HepG2 (cell line): ENCODE measurements around the gene PRTN3.

Source experiments
- ATAD3A ChIP-seq: sonication (generic); formaldehyde crosslinking; IDR thresholded peaks from 2 replicates; pipeline ENCODE4 v1.4.0; 2020; ENCODE audit warnings: missing genetic modification reagents
- ESRRA ChIP-seq: sonication (generic); formaldehyde crosslinking; IDR thresholded peaks from 2 replicates; pipeline ENCODE4 v1.5.1; 2020; ENCODE audit warnings: mild to moderate bottlenecking, low read depth, missing genetic modification reagents
- KDM1A ChIP-seq: IDR thresholded peaks from 2 replicates; pipeline ENCODE4 v1.6.1; 2016; ENCODE audit warnings: missing compliant biosample characterization
- POLR2A ChIP-seq, 2 experiments: IDR thresholded peaks; 2 replicates each; pipeline ENCODE4 v1.6.1; 2011; ENCODE audit warnings: low read depth in 2 of 2, low read length in 2 of 2, mild to moderate bottlenecking in 1 of 2, moderate library complexity in 1 of 2; ENCODE audit not compliant: insufficient read depth in 1 of 2
- PRDM15 ChIP-seq: sonication (generic); formaldehyde crosslinking; IDR thresholded peaks from 2 replicates; pipeline ENCODE4 v1.4.0; 2020; ENCODE audit warnings: missing genetic modification reagents
- SP1 ChIP-seq, 2 experiments: fragments of 450-650 bp in 1 of 2; sonication (generic) in 1 of 2; formaldehyde crosslinking in 1 of 2; IDR thresholded peaks; 2 replicates each; pipeline versions ENCODE4 v1.4.0 to v1.6.1; 2016 to 2020; ENCODE audit warnings: missing genetic modification reagents in 1 of 2
- TBX3 ChIP-seq: fragments of 450-650 bp; IDR thresholded peaks from 2 replicates; pipeline ENCODE4 v1.6.1; 2017; ENCODE audit warnings: antibody characterized with exemption, mild to moderate bottlenecking, inconsistent platforms, borderline replicate concordance
- ZBTB7A ChIP-seq: sonication (generic); formaldehyde crosslinking; IDR thresholded peaks from 2 replicates; pipeline ENCODE4 v1.8.0; 2022; ENCODE audit warnings: mild to moderate bottlenecking, missing genetic modification reagents
- ZFP36 ChIP-seq: fragments of 150-350 bp; IDR thresholded peaks from 2 replicates; pipeline ENCODE4 v1.6.1; 2018; ENCODE audit warnings: borderline replicate concordance, low read length, low read depth; ENCODE audit not compliant: partially characterized antibody
- TF ChIP-seq, protein P1 (sequence below): sonication (generic); formaldehyde crosslinking; IDR thresholded peaks from 2 replicates; pipeline ENCODE4 v1.5.0; 2020; ENCODE audit warnings: mild to moderate bottlenecking, missing genetic modification reagents, moderate library complexity
- TF ChIP-seq, protein P2 (sequence below): sonication (generic); formaldehyde crosslinking; IDR thresholded peaks from 2 replicates; pipeline ENCODE4 v1.4.0; 2020; ENCODE audit warnings: missing genetic modification reagents, low read depth, mild to moderate bottlenecking, borderline replicate concordance

GRCh38 chr19:896434-896833 lies 55.6 kb downstream of the PRTN3 start:
- no peak for TF ChIP-seq ATAD3A (CRISPR knock-in tag)
- no peak for TF ChIP-seq PRDM15
- no peak for TF ChIP-seq TBX3
- no peak for TF ChIP-seq ZFP36
- TF ChIP-seq, protein P1, sequence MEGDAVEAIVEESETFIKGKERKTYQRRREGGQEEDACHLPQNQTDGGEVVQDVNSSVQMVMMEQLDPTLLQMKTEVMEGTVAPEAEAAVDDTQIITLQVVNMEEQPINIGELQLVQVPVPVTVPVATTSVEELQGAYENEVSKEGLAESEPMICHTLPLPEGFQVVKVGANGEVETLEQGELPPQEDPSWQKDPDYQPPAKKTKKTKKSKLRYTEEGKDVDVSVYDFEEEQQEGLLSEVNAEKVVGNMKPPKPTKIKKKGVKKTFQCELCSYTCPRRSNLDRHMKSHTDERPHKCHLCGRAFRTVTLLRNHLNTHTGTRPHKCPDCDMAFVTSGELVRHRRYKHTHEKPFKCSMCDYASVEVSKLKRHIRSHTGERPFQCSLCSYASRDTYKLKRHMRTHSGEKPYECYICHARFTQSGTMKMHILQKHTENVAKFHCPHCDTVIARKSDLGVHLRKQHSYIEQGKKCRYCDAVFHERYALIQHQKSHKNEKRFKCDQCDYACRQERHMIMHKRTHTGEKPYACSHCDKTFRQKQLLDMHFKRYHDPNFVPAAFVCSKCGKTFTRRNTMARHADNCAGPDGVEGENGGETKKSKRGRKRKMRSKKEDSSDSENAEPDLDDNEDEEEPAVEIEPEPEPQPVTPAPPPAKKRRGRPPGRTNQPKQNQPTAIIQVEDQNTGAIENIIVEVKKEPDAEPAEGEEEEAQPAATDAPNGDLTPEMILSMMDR: no peak
- TF ChIP-seq KDM1A (CRISPR knock-in tag): no peak
- TF ChIP-seq ZBTB7A (CRISPR knock-in tag): no peak
- no peak for TF ChIP-seq ESRRA (CRISPR knock-in tag)
- TF ChIP-seq, protein P2, sequence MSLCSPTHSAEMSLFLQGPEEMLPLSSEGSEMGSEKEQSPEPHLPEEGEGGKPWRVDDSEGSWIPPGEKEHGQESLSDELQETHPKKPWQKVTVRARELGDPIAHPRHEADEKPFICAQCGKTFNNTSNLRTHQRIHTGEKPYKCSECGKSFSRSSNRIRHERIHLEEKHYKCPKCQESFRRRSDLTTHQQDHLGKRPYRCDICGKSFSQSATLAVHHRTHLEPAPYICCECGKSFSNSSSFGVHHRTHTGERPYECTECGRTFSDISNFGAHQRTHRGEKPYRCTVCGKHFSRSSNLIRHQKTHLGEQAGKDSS: no peak
- TF ChIP-seq SP1 (IDR thresholded peaks at IDR 0.05): no peak
- no peak for TF ChIP-seq SP1 (CRISPR knock-in tag; IDR thresholded peaks at IDR 0.05)
- no peak for TF ChIP-seq POLR2A (IDR thresholded peaks at IDR 0.05; ENCODE audit: insufficient read depth in 1 of 2, low read depth in 2 of 2, low read length in 2 of 2)
